OCI-LY1 (cell line): ENCODE results near the gene SNED1.

Experiments used
- EZH2 ChIP-seq: fragments of 200-600 bp; sonication (generic), shearing (Covaris generic); IDR thresholded peaks from 2 replicates; pipeline ENCODE4 v1.8.0; 2017; ENCODE audit warnings: borderline replicate concordance, mixed run types, mild to moderate bottlenecking, antibody characterized with exemption, low read length, moderate library complexity, mixed read lengths
- TF ChIP-seq, protein P1 (sequence below): fragments of 200-600 bp; sonication (generic), shearing (Covaris generic); IDR thresholded peaks from 2 replicates; pipeline ENCODE4 v1.5.1; 2017; ENCODE audit warnings: mild to moderate bottlenecking, antibody characterized with exemption, low read length, moderate library complexity, mixed read lengths

DNA sequence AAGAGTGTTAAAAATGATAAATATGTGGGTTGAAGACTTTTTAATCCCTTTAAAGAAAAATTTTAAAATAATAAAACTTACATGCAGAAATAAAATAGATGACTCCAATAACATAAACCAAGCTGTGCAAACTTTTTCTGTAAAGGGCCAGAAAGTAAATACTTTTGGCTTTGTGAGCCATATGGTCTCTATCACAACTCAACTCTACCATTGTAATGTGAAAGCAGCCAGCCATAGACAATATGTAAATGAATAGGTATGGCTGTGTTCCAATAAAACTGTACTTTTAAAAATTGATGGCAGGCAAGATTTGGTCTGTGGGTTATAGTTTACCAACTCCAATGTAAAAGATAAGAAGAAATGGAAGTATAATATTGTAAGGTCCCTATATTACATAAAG, 45.2 kb downstream of the SNED1 start:
- TF ChIP-seq, protein P1, sequence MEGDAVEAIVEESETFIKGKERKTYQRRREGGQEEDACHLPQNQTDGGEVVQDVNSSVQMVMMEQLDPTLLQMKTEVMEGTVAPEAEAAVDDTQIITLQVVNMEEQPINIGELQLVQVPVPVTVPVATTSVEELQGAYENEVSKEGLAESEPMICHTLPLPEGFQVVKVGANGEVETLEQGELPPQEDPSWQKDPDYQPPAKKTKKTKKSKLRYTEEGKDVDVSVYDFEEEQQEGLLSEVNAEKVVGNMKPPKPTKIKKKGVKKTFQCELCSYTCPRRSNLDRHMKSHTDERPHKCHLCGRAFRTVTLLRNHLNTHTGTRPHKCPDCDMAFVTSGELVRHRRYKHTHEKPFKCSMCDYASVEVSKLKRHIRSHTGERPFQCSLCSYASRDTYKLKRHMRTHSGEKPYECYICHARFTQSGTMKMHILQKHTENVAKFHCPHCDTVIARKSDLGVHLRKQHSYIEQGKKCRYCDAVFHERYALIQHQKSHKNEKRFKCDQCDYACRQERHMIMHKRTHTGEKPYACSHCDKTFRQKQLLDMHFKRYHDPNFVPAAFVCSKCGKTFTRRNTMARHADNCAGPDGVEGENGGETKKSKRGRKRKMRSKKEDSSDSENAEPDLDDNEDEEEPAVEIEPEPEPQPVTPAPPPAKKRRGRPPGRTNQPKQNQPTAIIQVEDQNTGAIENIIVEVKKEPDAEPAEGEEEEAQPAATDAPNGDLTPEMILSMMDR: no peak
- no peak for TF ChIP-seq EZH2
